ENCODE results near the gene UNC5B.

- TF ChIP-seq CTCF (conservative IDR thresholded peaks at IDR 0.05; ENCODE audit: low read depth, low read length) (no peak), EZH2 (IDR thresholded peaks at IDR 0.05; ENCODE audit: borderline replicate concordance, low read depth, low read length, poor library complexity, severe bottlenecking) (no peak)
These were observed 10.5 kb upstream of the UNC5B start for GRCh38 chr10:71201849-71202248.

Data from A673 (cell line).